HG03432 (cell line): ENCODE results near the gene ANKRD28.
A peak's percentile ranks its signal among the peaks of the same experiment; 100 is the strongest.
"Not testable (repeated sequence)": the region's sequence is repeated elsewhere in the genome, so short reads cannot be mapped to it uniquely, and the experiment has no call there.

Experiments used
- ATAC-seq: cut with Tn5 transposase; IDR thresholded peaks from one replicate; pipeline ENCODE4 v1.9.1; 2021; ENCODE audit warnings: mild to moderate bottlenecking, moderate library complexity; ENCODE audit not compliant: unreplicated experiment

ANKRD28 gene

GRCh38 chr3:15778332-15778858 lies 19.4 kb downstream of the ANKRD28 start:
- no peak for ATAC-seq

- peak; percentile 84 for ATAC-seq
These were observed 22.7 kb downstream of the ANKRD28 start for GRCh38 chr3:15774931-15775560.

- no peak for ATAC-seq
These were observed 26.3 kb downstream of the ANKRD28 start for GRCh38 chr3:15771444-15771843.

- peak; percentile 36 for ATAC-seq
These were observed 28.4 kb downstream of the ANKRD28 start for GRCh38 chr3:15769256-15769915.

GRCh38 chr3:15768421-15769255 lies 29.1 kb downstream of the ANKRD28 start:
- ATAC-seq: peak; percentile 94

GRCh38 chr3:15766406-15766805 lies 31.4 kb downstream of the ANKRD28 start:
- no peak for ATAC-seq

- ATAC-seq: no peak
These were observed 39.5 kb downstream of the ANKRD28 start for GRCh38 chr3:15758295-15758694.

- no peak for ATAC-seq
These were observed 40.0 kb downstream of the ANKRD28 start for GRCh38 chr3:15757824-15758223.

- ATAC-seq: no peak
These were observed 41.3 kb downstream of the ANKRD28 start for GRCh38 chr3:15756505-15756904.

- ATAC-seq: no peak
These were observed 42.0 kb downstream of the ANKRD28 start for GRCh38 chr3:15755780-15756179.

GRCh38 chr3:15755181-15755580 lies 42.6 kb downstream of the ANKRD28 start:
- ATAC-seq: no peak

GRCh38 chr3:15754047-15754446 lies 43.7 kb downstream of the ANKRD28 start:
- ATAC-seq: no peak

- no peak for ATAC-seq
These were observed 44.6 kb downstream of the ANKRD28 start for GRCh38 chr3:15753056-15753710.

GRCh38 chr3:15750879-15751278 lies 46.9 kb downstream of the ANKRD28 start:
- no peak for ATAC-seq

GRCh38 chr3:15750143-15750542 lies 47.6 kb downstream of the ANKRD28 start:
- no peak for ATAC-seq

GRCh38 chr3:15745896-15746295 lies 51.9 kb downstream of the ANKRD28 start:
- ATAC-seq: not testable (repeated sequence)

- no peak for ATAC-seq
These were observed 53.6 kb downstream of the ANKRD28 start for GRCh38 chr3:15744176-15744575.

- no peak for ATAC-seq
These were observed 54.2 kb downstream of the ANKRD28 start for GRCh38 chr3:15743587-15744009.

GRCh38 chr3:15742236-15742635 lies 55.5 kb downstream of the ANKRD28 start:
- not testable (repeated sequence) for ATAC-seq

- not testable (repeated sequence) for ATAC-seq
These were observed 59.2 kb downstream of the ANKRD28 start for GRCh38 chr3:15738616-15739005.

GRCh38 chr3:15731024-15731423 lies 66.8 kb downstream of the ANKRD28 start:
- no peak for ATAC-seq
